Coronary artery (tissue), 2 donors: ENCODE data around the gene NPR3.
A peak's percentile ranks its signal among the peaks of the same experiment; 100 is the strongest.

ENCODE experiments used
- DNase-seq: peaks from one replicate; pipeline ENCODE4 v3.0.0-alpha.2; 2017; ENCODE audit warnings: low spot score
- H3K27ac ChIP-seq, 2 donors: fragments of 200-600 bp; sonication (generic); one replicate each; pipeline ENCODE4 v1.5.1; 2016 to 2019
- H3K4me3 ChIP-seq: fragments of 200-600 bp; sonication (generic); 2 replicates; pipeline ENCODE4 v1.5.1; 2016; ENCODE audit warnings: mild to moderate bottlenecking, moderate library complexity
- CTCF ChIP-seq: fragments of 200-600 bp; sonication (generic); IDR thresholded peaks from one replicate; pipeline ENCODE4 v1.5.1; 2019; ENCODE audit warnings: antibody characterized with exemption

Gene NPR3

GRCh38 chr5:32679218-32679617, 31.9 kb upstream of the NPR3 start:
- TF ChIP-seq CTCF: no peak
- no peak for DNase-seq
- no peak overlapping the region for H3K4me3 ChIP-seq
- H3K27ac ChIP-seq: no peak overlapping the region

- TF ChIP-seq CTCF: no peak
- DNase-seq: no peak
Observed at GRCh38 chr5:32680183-32680582, 30.9 kb upstream of the NPR3 start.

GRCh38 chr5:32683125-32683524, 28.0 kb upstream of the NPR3 start:
- no peak for DNase-seq
- H3K4me3 ChIP-seq: no peak overlapping the region
- TF ChIP-seq CTCF: no peak
- peak overlapping the region in 1 of 2 donors; percentile 28 for H3K27ac ChIP-seq

More at GRCh38 chr5:32680183-32680582, 30.9 kb upstream of the NPR3 start:
- Histone ChIP-seq H3K4me3 (no peak overlapping the region), H3K27ac (no peak overlapping the region)

GRCh38 chr5:32684260-32684659, 26.9 kb upstream of the NPR3 start:
- no peak for DNase-seq
- Histone ChIP-seq H3K27ac (no peak overlapping the region), H3K4me3 (no peak overlapping the region)
- no peak for TF ChIP-seq CTCF

- DNase-seq: no peak
- peak overlapping the region; percentile 3 to 75 for H3K27ac ChIP-seq
- no peak overlapping the region for H3K4me3 ChIP-seq
- no peak for TF ChIP-seq CTCF
Observed at GRCh38 chr5:32686799-32687498, 24.2 kb upstream of the NPR3 start.

- DNase-seq: no peak
- TF ChIP-seq CTCF: no peak
- H3K4me3 ChIP-seq: no peak overlapping the region
- peak overlapping the region in 1 of 2 donors; percentile 75 for H3K27ac ChIP-seq
Observed at GRCh38 chr5:32687499-32687831, 23.7 kb upstream of the NPR3 start.

GRCh38 chr5:32690153-32690552, 21.0 kb upstream of the NPR3 start:
- H3K27ac ChIP-seq: no peak overlapping the region
- no peak for TF ChIP-seq CTCF
- H3K4me3 ChIP-seq: no peak overlapping the region
- DNase-seq: no peak
